ENCODE measurements around the gene RABGGTA.

- no peak for TF ChIP-seq POLR2A (IDR thresholded peaks at IDR 0.05; ENCODE audit: low read depth, low read length)
- TF ChIP-seq TAF1 (IDR thresholded peaks at IDR 0.05; ENCODE audit: low read depth, low read length) = no peak
- no peak for TF ChIP-seq POLR2AphosphoS5 (IDR thresholded peaks at IDR 0.05; ENCODE audit: low read depth, low read length)
- TF ChIP-seq POU2F2 (IDR thresholded peaks at IDR 0.05; ENCODE audit: low read depth, low read length) = no peak
Measured at GRCh38 chr14:24279301-24280186, 8.1 kb upstream of the RABGGTA start.
